Globus pallidus (tissue), 1 donor: ENCODE data around the gene CDC20B.
"Not testable (repeated sequence)": the region's sequence is repeated elsewhere in the genome, so short reads cannot be mapped to it uniquely, and the experiment has no call there.

Experiments
- DNase-seq: peaks from one replicate; pipeline ENCODE4 v3.0.0-alpha.2; 2015; ENCODE audit warnings: low spot score

Gene CDC20B

GRCh38 chr5:55104036-55104772 is 68.8 kb downstream of the CDC20B start:
- DNase-seq: no peak

- DNase-seq: no peak
These were observed 70.6 kb downstream of the CDC20B start, which contains the start of gene GZMA for GRCh38 chr5:55102348-55102747. Gene GZMA (plus strand): TSS chr5:55102646. CDS start chr5:55102683, 37 bp downstream.

- DNase-seq: no peak
These were observed 71.3 kb downstream of the CDC20B start for GRCh38 chr5:55101556-55102276.

GRCh38 chr5:55101148-55101547 is 71.8 kb downstream of the CDC20B start:
- DNase-seq: not testable (repeated sequence)

- no peak for DNase-seq
These were observed 76.1 kb downstream of the CDC20B start for GRCh38 chr5:55096861-55097260.

- DNase-seq: no peak
These were observed 76.8 kb downstream of the CDC20B start for GRCh38 chr5:55096182-55096581.

GRCh38 chr5:55091011-55091410 is 82.0 kb downstream of the CDC20B start:
- DNase-seq: not testable (repeated sequence)

- not testable (repeated sequence) for DNase-seq
These were observed 83.7 kb downstream of the CDC20B start for GRCh38 chr5:55089301-55089700.

GRCh38 chr5:55081541-55081940 is 91.4 kb downstream of the CDC20B start:
- DNase-seq: peak; percentile 47

- no peak for DNase-seq
These were observed 99.8 kb downstream of the CDC20B start for GRCh38 chr5:55073211-55073610.

- DNase-seq: no peak
These were observed 100.3 kb downstream of the CDC20B start for GRCh38 chr5:55072666-55073065.

GRCh38 chr5:55071413-55071812 is 101.6 kb downstream of the CDC20B start:
- DNase-seq: no peak

GRCh38 chr5:55070968-55071367 is 102.0 kb downstream of the CDC20B start:
- no peak for DNase-seq

- no peak for DNase-seq
These were observed 106.7 kb downstream of the CDC20B start for GRCh38 chr5:55066277-55066676.

- no peak for DNase-seq
These were observed 108.5 kb downstream of the CDC20B start for GRCh38 chr5:55064523-55064922.

- DNase-seq: no peak
These were observed 109.1 kb downstream of the CDC20B start for GRCh38 chr5:55063899-55064298.

GRCh38 chr5:55063220-55063863 is 109.6 kb downstream of the CDC20B start:
- no peak for DNase-seq
